22Rv1 (cell line): ENCODE data around the gene ADAMTS17.

ENCODE experiments used
- CTCF ChIP-seq: fragments of 450-650 bp; IDR thresholded peaks from 2 replicates; pipeline ENCODE4 v1.5.1; 2017; ENCODE audit warnings: mild to moderate bottlenecking
- ZFX ChIP-seq: fragments of 450-650 bp; IDR thresholded peaks from 2 replicates; pipeline ENCODE4 v1.6.1; 2017; ENCODE audit warnings: antibody characterized with exemption, borderline replicate concordance

GRCh38 chr15:100011235-100011634 is 330.5 kb downstream of the ADAMTS17 start:
- no peak for TF ChIP-seq CTCF
- TF ChIP-seq ZFX, result no peak
